Memory B cell (primary cell): ENCODE results near the gene PIK3R1.

ENCODE experiments used
- ATAC-seq: fragments of 150-1000 bp; cut with Tn5 transposase; 2 replicates; pipeline ENCODE4 v1.10.0; 2021; ENCODE audit warnings: low read depth, mild to moderate bottlenecking, moderate library complexity
- DNase-seq, 2 donors: peaks; one replicate each; pipeline ENCODE4 v3.0.0; 2022; ENCODE audit warnings: low spot score in 2 of 2
- H3K27ac Mint-ChIP-seq: one replicate; pipeline ENCODE4 v1.8.0; 2022; ENCODE audit warnings: mild to moderate bottlenecking, moderate library complexity, mixed read lengths
- H3K27me3 Mint-ChIP-seq: one replicate; pipeline ENCODE4 v1.8.0; 2022; ENCODE audit warnings: mixed read lengths
- H3K36me3 Mint-ChIP-seq: one replicate; pipeline ENCODE4 v1.8.0; 2022; ENCODE audit warnings: mild to moderate bottlenecking, mixed read lengths
- H3K4me1 Mint-ChIP-seq: one replicate; pipeline ENCODE4 v1.8.0; 2022; ENCODE audit warnings: mixed read lengths
- H3K4me3 Mint-ChIP-seq: one replicate; pipeline ENCODE4 v1.8.0; 2022; ENCODE audit warnings: mild to moderate bottlenecking, moderate library complexity, mixed read lengths
- H3K9me3 Mint-ChIP-seq: one replicate; pipeline ENCODE4 v1.8.0; 2022; ENCODE audit warnings: mixed read lengths

PIK3R1 gene

GRCh38 chr5:68243251-68243650 is 27.7 kb downstream of the PIK3R1 start:
- H3K4me3 Mint-ChIP-seq = no peak overlapping the region
- H3K27ac Mint-ChIP-seq = peak overlapping the region; percentile 24
- DNase-seq (no peak), ATAC-seq (no peak)
- no peaks in the 10 kb centered on the region for H3K27me3 Mint-ChIP-seq
- H3K4me1 Mint-ChIP-seq = peaks cover 36% of the 10 kb centered on the region
- no peaks in the 10 kb centered on the region for H3K9me3 Mint-ChIP-seq
- peaks cover 4% of the 10 kb centered on the region for H3K36me3 Mint-ChIP-seq

DNA sequence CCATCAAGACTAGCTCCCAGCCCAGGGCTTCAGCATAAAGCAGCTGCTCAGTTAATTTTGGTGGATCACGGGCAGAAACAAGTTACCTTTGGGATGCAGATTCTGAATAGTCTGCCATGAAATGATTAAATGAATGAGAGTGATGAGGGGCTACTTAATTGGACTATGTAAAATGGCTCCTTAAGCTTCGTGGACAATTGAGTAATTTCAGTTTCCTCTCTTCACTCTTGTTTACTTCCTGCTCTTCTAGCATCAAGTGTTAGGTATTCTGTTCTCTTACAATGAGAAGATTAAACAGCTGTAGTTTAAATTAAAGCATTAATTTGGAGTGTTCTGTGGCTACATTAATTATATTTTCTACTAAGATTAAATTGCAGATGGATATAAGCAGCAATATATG is 28.1 kb downstream of the PIK3R1 start:
- H3K9me3 Mint-ChIP-seq = no peaks in the 10 kb centered on the region
- no peak overlapping the region for H3K4me3 Mint-ChIP-seq
- H3K27ac Mint-ChIP-seq = peak overlapping the region; percentile 24
- no peaks in the 10 kb centered on the region for H3K27me3 Mint-ChIP-seq
- DNase-seq = no peak
- H3K36me3 Mint-ChIP-seq = peaks cover 4% of the 10 kb centered on the region
- no peak for ATAC-seq
- peaks cover 36% of the 10 kb centered on the region for H3K4me1 Mint-ChIP-seq

- H3K36me3 Mint-ChIP-seq = peaks cover 4% of the 10 kb centered on the region
- peaks cover 36% of the 10 kb centered on the region for H3K4me1 Mint-ChIP-seq
- H3K4me3 Mint-ChIP-seq = no peak overlapping the region
- DNase-seq (no peak), ATAC-seq (no peak)
- H3K27me3 Mint-ChIP-seq = no peaks in the 10 kb centered on the region
- H3K27ac Mint-ChIP-seq = no peak overlapping the region
- no peaks in the 10 kb centered on the region for H3K9me3 Mint-ChIP-seq
Observed at GRCh38 chr5:68245319-68245718, 29.8 kb downstream of the PIK3R1 start.

DNA sequence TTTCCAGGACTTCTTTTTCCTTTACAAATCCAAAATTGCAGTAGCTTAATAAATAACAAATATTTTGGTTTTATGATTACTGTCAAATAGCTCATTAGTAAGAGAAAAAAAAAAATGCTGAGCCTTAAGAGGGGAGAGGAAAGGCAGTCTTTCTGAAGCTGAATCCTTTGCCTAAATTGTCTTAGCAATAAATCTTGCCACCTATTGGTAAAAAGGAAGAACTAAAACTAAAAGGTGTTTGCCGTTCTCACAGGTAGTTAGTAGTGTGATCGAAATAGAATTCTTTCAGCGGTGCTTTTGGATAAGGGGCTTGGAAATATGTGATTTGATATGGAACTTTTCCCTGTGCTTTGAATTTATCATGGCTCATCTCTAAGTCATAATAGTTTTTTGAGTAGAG is 31.2 kb downstream of the PIK3R1 start:
- DNase-seq (no peak), ATAC-seq (no peak)
- Mint-ChIP-seq H3K27ac (no peak overlapping the region), H3K27me3 (no peaks in the 10 kb centered on the region), H3K4me3 (no peak overlapping the region), H3K36me3 (peaks cover 3% of the 10 kb centered on the region), H3K9me3 (no peaks in the 10 kb centered on the region), H3K4me1 (peaks cover 40% of the 10 kb centered on the region)

GRCh38 chr5:68247627-68248026 is 32.1 kb downstream of the PIK3R1 start:
- Mint-ChIP-seq H3K27ac (no peak overlapping the region), H3K4me1 (peaks cover 37% of the 10 kb centered on the region), H3K36me3 (no peaks in the 10 kb centered on the region), H3K4me3 (no peak overlapping the region), H3K27me3 (no peaks in the 10 kb centered on the region), H3K9me3 (no peaks in the 10 kb centered on the region)
- DNase-seq (no peak), ATAC-seq (no peak)

DNA sequence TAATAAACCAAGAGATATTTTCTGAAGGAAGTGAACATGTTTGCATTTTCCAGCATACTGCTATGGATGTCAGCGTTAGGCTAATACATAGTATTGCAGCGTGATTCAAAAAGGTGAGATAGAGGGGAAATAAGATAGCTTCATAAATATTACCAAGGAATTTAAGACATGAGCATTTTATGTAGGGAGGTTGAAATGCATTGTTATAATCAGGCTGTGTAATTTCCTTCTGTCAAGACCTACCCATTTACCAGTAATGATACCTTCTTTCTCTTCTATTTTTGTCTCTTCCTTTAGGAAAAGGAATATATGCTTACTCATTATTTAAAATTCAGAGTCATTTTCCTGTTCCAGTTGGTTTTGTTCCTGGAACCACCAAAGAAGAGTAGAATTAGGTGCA is 33.3 kb downstream of the PIK3R1 start:
- H3K4me3 Mint-ChIP-seq = no peak overlapping the region
- no peak for DNase-seq
- H3K4me1 Mint-ChIP-seq = peaks cover 36% of the 10 kb centered on the region
- H3K9me3 Mint-ChIP-seq = no peaks in the 10 kb centered on the region
- no peak for ATAC-seq
- H3K27me3 Mint-ChIP-seq = no peaks in the 10 kb centered on the region
- H3K27ac Mint-ChIP-seq = no peak overlapping the region
- no peaks in the 10 kb centered on the region for H3K36me3 Mint-ChIP-seq

DNA sequence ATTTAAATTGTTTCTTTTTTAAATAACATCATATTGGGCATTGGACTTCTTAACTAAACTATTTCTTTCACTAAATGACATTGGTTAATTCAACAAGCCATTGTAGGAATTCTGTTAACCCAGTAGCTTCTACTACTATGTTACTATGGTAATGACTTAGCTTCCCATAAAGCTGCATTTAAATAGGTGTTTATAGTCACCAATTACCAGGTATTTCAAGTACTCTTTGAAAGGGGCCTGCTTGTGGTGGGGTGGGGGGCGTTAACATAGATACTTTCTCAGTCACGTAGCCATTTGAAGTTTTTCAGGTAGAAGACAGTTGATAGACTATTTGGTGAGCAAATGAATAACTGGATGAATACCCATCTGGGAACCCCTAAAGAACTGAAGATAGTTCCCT is 34.0 kb downstream of the PIK3R1 start:
- Mint-ChIP-seq H3K36me3 (no peaks in the 10 kb centered on the region), H3K4me3 (no peak overlapping the region), H3K4me1 (peaks cover 36% of the 10 kb centered on the region), H3K27me3 (no peaks in the 10 kb centered on the region), H3K27ac (no peak overlapping the region), H3K9me3 (no peaks in the 10 kb centered on the region)
- ATAC-seq (no peak), DNase-seq (no peak)

DNA sequence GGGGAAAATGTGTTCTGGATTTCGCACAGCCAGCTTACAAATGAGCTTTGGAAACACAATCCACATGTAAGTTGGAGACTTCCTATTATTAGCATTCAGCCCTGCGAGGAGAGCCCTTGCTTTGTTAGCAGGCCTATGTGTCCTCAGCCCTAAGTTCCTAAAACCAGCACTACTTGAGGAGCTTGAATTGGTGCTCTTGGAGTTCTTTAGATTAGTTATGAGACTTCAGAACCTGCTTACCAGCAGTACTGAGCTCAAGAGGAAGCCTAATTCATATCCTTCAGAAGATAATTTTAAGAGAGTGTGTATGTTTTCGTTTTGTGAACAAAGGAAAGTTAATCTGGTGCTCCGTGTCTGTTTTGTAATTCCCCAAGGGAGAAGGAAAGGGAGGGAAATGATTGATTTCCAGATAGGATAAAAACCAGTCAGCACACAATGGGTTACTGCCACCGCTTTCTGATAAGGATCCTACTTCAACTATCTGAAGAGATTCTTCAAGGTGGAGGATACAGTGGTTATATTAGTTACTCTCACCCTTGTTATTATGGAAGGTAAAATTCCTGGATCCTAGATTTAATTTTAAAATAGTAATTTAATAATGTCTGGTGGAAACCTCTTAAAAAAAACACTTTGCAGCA is 35.2 kb downstream of the PIK3R1 start:
- Mint-ChIP-seq H3K27me3 (no peaks in the 10 kb centered on the region), H3K4me1 (peaks cover 37% of the 10 kb centered on the region), H3K4me3 (no peak overlapping the region), H3K36me3 (no peaks in the 10 kb centered on the region), H3K27ac (peak overlapping the region; percentile 64), H3K9me3 (no peaks in the 10 kb centered on the region)
- no peak for DNase-seq
- ATAC-seq = no peak

GRCh38 chr5:68251386-68251785 is 35.8 kb downstream of the PIK3R1 start:
- no peak for DNase-seq

GRCh38 chr5:68251804-68252522 is 36.4 kb downstream of the PIK3R1 start:
- peaks cover 39% of the 10 kb centered on the region for H3K4me1 Mint-ChIP-seq
- H3K4me3 Mint-ChIP-seq = no peak overlapping the region

More at GRCh38 chr5:68251386-68251785, 35.8 kb downstream of the PIK3R1 start:
- Mint-ChIP-seq H3K4me1 (peaks cover 39% of the 10 kb centered on the region), H3K27me3 (no peaks in the 10 kb centered on the region), H3K27ac (no peak overlapping the region), H3K9me3 (no peaks in the 10 kb centered on the region), H3K36me3 (no peaks in the 10 kb centered on the region), H3K4me3 (no peak overlapping the region)
- peak; percentile 57 for ATAC-seq

DNA sequence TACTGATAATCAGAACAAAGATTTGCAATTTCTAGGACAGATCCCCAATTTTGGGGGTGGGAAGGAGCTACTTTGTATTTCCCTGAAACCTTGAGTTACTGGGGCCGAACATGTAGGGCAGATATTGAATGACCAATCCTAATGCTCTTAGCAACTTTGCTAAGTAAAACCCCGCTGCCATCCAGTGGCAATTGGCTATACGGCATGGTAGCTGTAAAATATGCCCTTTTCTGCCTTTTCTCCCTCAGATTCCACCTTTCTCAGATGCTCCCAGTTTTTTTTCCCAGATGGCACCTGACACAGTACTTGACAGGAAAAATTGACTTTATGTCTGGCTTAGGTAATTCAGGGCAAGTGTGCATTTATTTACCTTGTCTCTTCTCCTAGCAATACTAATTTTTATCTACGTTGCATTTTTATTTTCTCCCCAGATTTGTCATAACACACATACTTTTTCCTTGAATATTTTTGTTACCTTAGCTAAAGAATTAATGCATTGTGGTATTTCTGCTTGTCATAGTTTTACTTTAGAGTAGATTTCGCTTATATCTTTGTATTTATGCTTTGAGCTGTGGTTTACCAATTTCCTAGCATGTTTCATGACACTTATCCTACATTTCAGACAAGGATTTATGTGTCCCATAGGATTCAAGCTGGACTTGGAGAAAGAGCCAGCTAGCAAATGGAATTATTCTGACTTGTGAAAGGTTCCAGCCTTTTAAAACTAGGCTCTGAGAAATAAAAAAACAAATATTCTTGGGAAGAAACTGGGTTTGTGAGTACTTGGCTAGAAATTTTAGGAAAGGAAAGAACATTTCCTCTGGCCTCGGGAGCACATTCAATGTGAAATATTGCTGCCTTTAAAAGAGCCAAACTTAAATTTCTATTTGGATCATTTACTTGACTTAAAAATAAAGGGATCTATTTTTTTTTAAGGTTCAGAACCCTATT is 37.4 kb downstream of the PIK3R1 start:
- peak; percentile 73 for ATAC-seq
- Mint-ChIP-seq H3K4me3 (no peak overlapping the region), H3K27me3 (no peaks in the 10 kb centered on the region), H3K36me3 (peaks cover 2% of the 10 kb centered on the region), H3K9me3 (no peaks in the 10 kb centered on the region), H3K4me1 (peaks cover 41% of the 10 kb centered on the region), H3K27ac (no peak overlapping the region)
- DNase-seq = peak; percentile 21 to 38

More at GRCh38 chr5:68251804-68252522, 36.4 kb downstream of the PIK3R1 start:
- no peaks in the 10 kb centered on the region for H3K9me3 Mint-ChIP-seq
- DNase-seq = no peak
- H3K27ac Mint-ChIP-seq = peak overlapping the region; percentile 55
- no peaks in the 10 kb centered on the region for H3K27me3 Mint-ChIP-seq
- no peak for ATAC-seq
- H3K36me3 Mint-ChIP-seq = peaks cover 2% of the 10 kb centered on the region

DNA sequence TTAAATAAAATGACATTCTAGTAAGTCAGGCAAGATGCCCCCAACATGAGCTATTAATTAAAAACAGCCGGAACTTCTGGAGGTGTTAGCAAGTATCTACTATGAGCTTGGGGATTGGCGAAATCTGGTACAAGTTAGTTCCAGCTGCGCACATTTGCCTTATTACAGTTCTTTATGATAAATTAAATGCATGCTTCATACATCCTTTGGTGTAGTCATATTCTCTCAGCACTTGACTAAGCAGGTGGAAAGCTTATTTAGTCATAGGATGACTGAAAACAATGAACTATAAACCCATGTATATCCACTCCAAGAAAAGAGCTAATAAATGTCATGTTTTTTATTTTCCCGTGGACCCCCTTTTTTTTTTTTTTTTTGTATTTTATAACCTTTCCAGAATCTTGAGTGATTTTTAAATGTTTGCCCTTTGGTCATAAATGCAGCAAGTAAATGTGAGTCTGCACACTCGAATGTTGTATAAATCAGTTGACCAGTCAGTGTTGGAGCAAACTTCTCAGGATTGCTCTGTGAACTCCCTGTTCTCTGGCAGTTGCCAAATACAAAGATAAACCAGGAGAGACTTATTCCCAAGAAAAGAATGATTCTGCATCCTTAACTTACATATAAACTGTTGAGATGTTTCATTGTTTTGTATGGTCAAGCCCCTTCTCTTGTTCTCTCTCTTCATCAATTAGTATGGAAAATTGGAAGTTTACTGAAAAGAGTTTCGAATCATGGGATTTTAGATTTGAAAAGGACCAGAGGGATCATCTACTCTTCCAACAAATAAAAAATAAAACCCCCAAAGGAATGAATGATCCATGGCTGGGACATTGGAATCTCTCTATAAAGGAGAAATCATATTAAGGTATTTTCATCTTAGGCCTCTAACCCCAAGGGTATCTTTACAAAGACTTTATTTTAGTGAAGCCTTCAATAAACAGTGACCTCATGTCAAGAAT is 38.3 kb downstream of the PIK3R1 start:
- ATAC-seq = no peak
- Mint-ChIP-seq H3K27ac (no peak overlapping the region), H3K4me3 (no peak overlapping the region), H3K9me3 (no peaks in the 10 kb centered on the region), H3K36me3 (peaks cover 2% of the 10 kb centered on the region), H3K27me3 (no peaks in the 10 kb centered on the region), H3K4me1 (peaks cover 35% of the 10 kb centered on the region)
- no peak for DNase-seq

- no peaks in the 10 kb centered on the region for H3K9me3 Mint-ChIP-seq
Observed at GRCh38 chr5:68254810-68255209, 39.3 kb downstream of the PIK3R1 start.

More at GRCh38 chr5:68254810-68255209, 39.3 kb downstream of the PIK3R1 start:
- no peaks in the 10 kb centered on the region for H3K27me3 Mint-ChIP-seq
- H3K4me3 Mint-ChIP-seq = no peak overlapping the region
- ATAC-seq = no peak
- peaks cover 35% of the 10 kb centered on the region for H3K4me1 Mint-ChIP-seq
- peaks cover 2% of the 10 kb centered on the region for H3K36me3 Mint-ChIP-seq
- no peak overlapping the region for H3K27ac Mint-ChIP-seq
- no peak for DNase-seq
